Upper lobe of right lung (tissue), 1 donor: ENCODE results near the gene SIK3. TPM values are rescaled to one million over a fixed set of nuclear protein-coding genes. Genes with fewer than 3 reads are reported as not detected.

Experiments used
- ATAC-seq: fragments of 200-7000 bp; cut with Tn5 transposase; one replicate; pipeline ENCODE4 v1.9.1; 2020; ENCODE audit warnings: mild to moderate bottlenecking, moderate library complexity
- DNase-seq: peaks from one replicate; pipeline ENCODE4 v3.0.0-alpha.2; 2020
- H3K27ac ChIP-seq: fragments of 200-600 bp; one replicate; pipeline ENCODE4 v1.8.0; 2022
- H3K27me3 ChIP-seq: fragments of 200-600 bp; one replicate; pipeline ENCODE4 v1.8.0; 2022; ENCODE audit warnings: mild to moderate bottlenecking
- H3K36me3 ChIP-seq: fragments of 200-600 bp; one replicate; pipeline ENCODE4 v1.8.0; 2022
- H3K4me1 ChIP-seq: fragments of 200-600 bp; one replicate; pipeline ENCODE4 v1.8.0; 2022
- H3K4me3 ChIP-seq: fragments of 200-600 bp; one replicate; pipeline ENCODE4 v1.8.0; 2022; ENCODE audit warnings: mild to moderate bottlenecking
- H3K9me3 ChIP-seq: fragments of 200-600 bp; one replicate; pipeline ENCODE4 v1.8.0; 2022
- CTCF ChIP-seq: fragments of 200-600 bp; IDR thresholded peaks from one replicate; pipeline ENCODE4 v1.8.0; 2022; ENCODE audit warnings: antibody characterized with exemption
- intact Hi-C: fragments of 100-400 bp; cut with DNase I; formaldehyde crosslinking; loops from one replicate; pipeline ENCODE4 v1.11.0; 2022
- total RNA-seq: library from RNA; stranded (reverse); fragmentation: NEBNext Ultra II Directional; extraction: Animal tissue kit (Norgen Biotek cat#: 25700); gene quantifications from one replicate; pipeline ENCODE4 v1.2.1, GENCODE V29; 2021
- donor health status: DM: no; HTN: yes; CAD: no; lungs with severe emphysema.

The SIK3 gene
- total RNA-seq, 1 donor from 2014 or later = 37.1 TPM

GRCh38 chr11:117089685-117090084 is 8.5 kb downstream of the SIK3 start:
- H3K27ac ChIP-seq = no peak overlapping the region
- no peaks in the 10 kb centered on the region for H3K36me3 ChIP-seq
- no peak for TF ChIP-seq CTCF
- no peak for ATAC-seq
- H3K4me3 ChIP-seq = no peak overlapping the region
- no peak for DNase-seq
- intact Hi-C loops = no loop called here
- no peaks in the 10 kb centered on the region for H3K9me3 ChIP-seq
- H3K27me3 ChIP-seq = no peaks in the 10 kb centered on the region
- peaks cover 3% of the 10 kb centered on the region for H3K4me1 ChIP-seq

- ATAC-seq = no peak
- DNase-seq = no peak
- no peak overlapping the region for H3K4me3 ChIP-seq
- no peaks in the 10 kb centered on the region for H3K9me3 ChIP-seq
- no peaks in the 10 kb centered on the region for H3K27me3 ChIP-seq
- no peak overlapping the region for H3K27ac ChIP-seq
- intact Hi-C loops = no loop called here
- H3K36me3 ChIP-seq = no peaks in the 10 kb centered on the region
- no peak for TF ChIP-seq CTCF
- peaks cover 5% of the 10 kb centered on the region for H3K4me1 ChIP-seq
Measured at GRCh38 chr11:117087446-117087845, 10.8 kb downstream of the SIK3 start.

GRCh38 chr11:117084992-117085391 is 13.2 kb downstream of the SIK3 start:
- DNase-seq = no peak
- peaks cover 5% of the 10 kb centered on the region for H3K4me1 ChIP-seq
- no peaks in the 10 kb centered on the region for H3K36me3 ChIP-seq
- intact Hi-C loops = no loop called here
- H3K4me3 ChIP-seq = no peak overlapping the region
- no peaks in the 10 kb centered on the region for H3K27me3 ChIP-seq
- H3K9me3 ChIP-seq = no peaks in the 10 kb centered on the region
- no peak overlapping the region for H3K27ac ChIP-seq
- no peak for ATAC-seq
- no peak for TF ChIP-seq CTCF

DNA sequence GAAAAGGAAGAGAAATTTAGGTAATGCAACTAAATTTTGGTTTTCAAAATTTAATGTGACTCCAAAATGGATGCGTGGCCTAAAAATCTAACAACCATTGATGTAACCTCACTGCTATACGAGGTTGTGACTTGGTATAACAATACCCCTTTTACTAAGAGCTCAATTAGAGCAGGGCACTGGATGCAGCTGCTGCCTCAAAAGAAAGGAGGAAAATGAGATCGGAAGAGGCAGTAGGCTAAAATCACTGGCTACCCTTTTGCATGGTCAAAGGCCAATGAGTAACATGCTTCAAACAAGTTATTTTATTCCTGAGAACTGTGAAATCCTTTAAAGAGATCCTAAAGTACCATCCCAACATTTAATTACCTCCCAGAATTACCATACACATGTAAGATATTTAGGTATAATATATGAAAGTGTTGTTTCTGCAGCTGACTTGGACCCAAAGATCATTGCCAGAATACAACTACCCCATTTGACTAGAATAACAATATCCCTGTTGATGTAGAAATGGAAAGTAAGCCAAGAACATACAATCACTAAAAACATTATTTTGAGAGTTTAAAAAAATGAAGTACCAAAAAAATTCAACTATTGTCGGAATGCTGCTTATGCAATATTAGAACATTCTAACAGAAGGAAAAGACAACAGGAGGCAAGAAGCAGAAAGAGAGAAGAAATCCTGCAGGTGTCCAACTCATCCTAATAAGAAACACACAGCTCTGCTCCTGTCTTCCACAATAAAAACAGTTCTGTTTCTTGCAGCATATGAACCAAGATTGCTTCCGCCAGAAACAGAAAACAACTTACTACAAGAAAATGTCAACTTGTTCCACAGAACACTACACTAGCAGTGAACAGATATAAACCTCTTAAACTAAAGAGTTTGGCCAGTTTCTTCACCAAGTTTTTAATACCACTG is 15.0 kb downstream of the SIK3 start:
- H3K27me3 ChIP-seq = no peaks in the 10 kb centered on the region
- no peaks in the 10 kb centered on the region for H3K9me3 ChIP-seq
- H3K4me1 ChIP-seq = peaks cover 7% of the 10 kb centered on the region
- DNase-seq = no peak
- intact Hi-C loops = no loop called here
- H3K27ac ChIP-seq = no peak overlapping the region
- no peaks in the 10 kb centered on the region for H3K36me3 ChIP-seq
- ATAC-seq = no peak
- no peak overlapping the region for H3K4me3 ChIP-seq
- TF ChIP-seq CTCF = no peak

DNA sequence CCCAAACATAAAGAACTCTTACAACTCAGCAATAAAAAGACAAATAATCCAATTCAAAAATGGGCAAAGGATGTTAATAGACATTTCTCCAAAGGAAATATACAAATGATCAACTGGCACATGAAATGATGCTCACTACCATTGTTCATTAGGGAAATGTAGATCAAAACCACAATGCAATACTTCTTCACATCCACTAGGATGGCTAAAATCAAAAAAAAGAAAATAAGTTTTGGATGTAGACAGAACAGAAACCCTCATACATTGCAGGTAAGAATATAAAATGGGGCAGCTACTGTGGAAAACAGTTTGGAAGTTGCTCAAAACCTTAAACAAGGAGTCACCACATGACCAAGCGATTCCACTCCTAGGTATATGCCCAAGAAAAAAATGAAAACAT is 16.3 kb downstream of the SIK3 start:
- DNase-seq = no peak
- Histone ChIP-seq H3K4me1 (peaks cover 21% of the 10 kb centered on the region), H3K27me3 (no peaks in the 10 kb centered on the region), H3K36me3 (no peaks in the 10 kb centered on the region), H3K9me3 (no peaks in the 10 kb centered on the region), H3K4me3 (no peak overlapping the region), H3K27ac (no peak overlapping the region)
- no peak for TF ChIP-seq CTCF
- intact Hi-C loops = no loop called here
- no peak for ATAC-seq
